Neural progenitor cell (in vitro differentiated cells): Measurements from ENCODE around the gene ITGA3. TPM values are rescaled to one million over a fixed set of nuclear protein-coding genes. Genes with fewer than 3 reads are reported as not detected.
A peak's percentile ranks its signal among the peaks of the same experiment; 100 is the strongest.

ENCODE experiments used
- DNase-seq: peaks from one replicate; pipeline ENCODE4 v3.0.0-alpha.2; 2016; ENCODE audit warnings: low spot score
- H2AFZ ChIP-seq: fragments of 200-600 bp; sonication (generic); replicated peaks from 2 replicates; pipeline ENCODE4 v1.6.1; 2016; ENCODE audit warnings: antibody characterized with exemption
- H3F3A ChIP-seq: fragments of 200-600 bp; sonication (generic); 2 replicates; pipeline ENCODE4 v1.6.1; 2016; ENCODE audit warnings: antibody characterized with exemption, low read depth
- H3K27ac ChIP-seq: fragments of 200-600 bp; sonication (generic); 2 replicates; pipeline ENCODE4 v1.5.1; 2016; ENCODE audit warnings: mild to moderate bottlenecking
- H3K27me3 ChIP-seq: fragments of 200-600 bp; sonication (generic); 2 replicates; pipeline ENCODE4 v1.6.1; 2016; ENCODE audit warnings: mild to moderate bottlenecking, moderate library complexity
- H3K36me3 ChIP-seq: fragments of 200-600 bp; sonication (generic); 2 replicates; pipeline ENCODE4 v1.5.1; 2016
- H3K4me1 ChIP-seq: fragments of 200-600 bp; sonication (generic); 2 replicates; pipeline ENCODE4 v1.6.1; 2016; ENCODE audit warnings: mixed run types
- H3K4me2 ChIP-seq: fragments of 200-600 bp; sonication (generic); 2 replicates; pipeline ENCODE4 v1.6.1; 2016
- H3K4me3 ChIP-seq: fragments of 200-600 bp; sonication (generic); 2 replicates; pipeline ENCODE4 v1.5.1; 2016
- H3K79me2 ChIP-seq: fragments of 200-600 bp; sonication (generic); 2 replicates; pipeline ENCODE4 v1.6.1; 2016; ENCODE audit warnings: low read depth
- H3K9ac ChIP-seq: fragments of 200-600 bp; sonication (generic); 2 replicates; pipeline ENCODE4 v1.6.1; 2016
- H3K9me3 ChIP-seq: fragments of 200-600 bp; sonication (generic); 2 replicates; pipeline ENCODE4 v1.5.1; 2016; ENCODE audit warnings: low read depth
- H4K20me1 ChIP-seq: fragments of 200-600 bp; sonication (generic); 2 replicates; pipeline ENCODE4 v1.6.1; 2016; ENCODE audit warnings: low read depth
- H3K27ac Mint-ChIP-seq: 3 replicates; pipeline ENCODE4 v1.8.0; 2021; ENCODE audit warnings: mixed read lengths
- H3K27me3 Mint-ChIP-seq: 2 replicates; pipeline ENCODE4 v1.8.0; 2022; ENCODE audit warnings: low read depth, mild to moderate bottlenecking, inconsistent platforms, moderate library complexity, mixed read lengths; ENCODE audit not compliant: insufficient read depth
- H3K36me3 Mint-ChIP-seq: 3 replicates; pipeline ENCODE4 v1.8.0; 2021; ENCODE audit warnings: mixed read lengths
- H3K4me1 Mint-ChIP-seq: 3 replicates; pipeline ENCODE4 v1.8.0; 2021; ENCODE audit warnings: mixed read lengths
- H3K4me3 Mint-ChIP-seq: 3 replicates; pipeline ENCODE4 v1.8.0; 2021; ENCODE audit warnings: mild to moderate bottlenecking, moderate library complexity, mixed read lengths
- H3K9me3 Mint-ChIP-seq: 3 replicates; pipeline ENCODE4 v1.8.0; 2020; ENCODE audit warnings: mixed read lengths
- EZH2 ChIP-seq: fragments of 200-600 bp; sonication (generic); IDR thresholded peaks from 2 replicates; pipeline ENCODE4 v1.6.1; 2017; ENCODE audit warnings: antibody characterized with exemption, mild to moderate bottlenecking, moderate library complexity
- EZH2phosphoT487 ChIP-seq: fragments of 200-600 bp; sonication (generic); IDR thresholded peaks from 2 replicates; pipeline ENCODE4 v1.6.1; 2017; ENCODE audit warnings: antibody characterized with exemption
- total RNA-seq: library from RNA; depleted of rRNA; stranded (reverse); fragments of >200 nt; gene quantifications from 2 replicates; pipeline ENCODE4 v1.2.3, GENCODE V29; 2015; ENCODE audit warnings: low replicate concordance
- TF ChIP-seq, protein P1 (sequence below): fragments of 200-600 bp; sonication (generic); IDR thresholded peaks from 2 replicates; pipeline ENCODE4 v1.5.1; 2017; ENCODE audit warnings: antibody characterized with exemption, mild to moderate bottlenecking

ITGA3 gene
- total RNA-seq, 1 donor from 2014 or later, result 7.7 TPM

DNA sequence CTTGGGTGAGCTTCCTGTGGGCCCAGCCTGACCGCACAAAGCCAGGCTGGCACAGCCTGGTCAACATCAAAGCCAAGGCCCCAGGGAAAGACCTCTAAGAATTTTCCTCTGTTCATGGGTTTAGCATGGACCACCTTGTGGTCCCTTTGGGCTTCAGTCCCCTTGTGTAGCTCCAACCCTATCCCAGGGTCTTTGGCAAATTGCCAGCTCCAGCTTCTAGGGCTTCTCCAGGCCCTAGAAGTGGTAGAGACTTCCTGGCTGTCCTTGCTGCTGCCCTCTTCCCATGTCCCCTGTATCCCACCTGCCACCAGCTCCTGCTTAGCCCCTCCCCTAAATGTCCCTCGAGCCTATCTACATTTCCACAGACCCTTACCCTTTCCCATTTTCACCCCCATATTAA, 9.7 kb upstream of the ITGA3 start:
- no peak overlapping the region for H3K9ac ChIP-seq
- no peaks in the 10 kb centered on the region for H4K20me1 ChIP-seq
- TF ChIP-seq EZH2, result no peak
- TF ChIP-seq EZH2phosphoT487, result no peak
- TF ChIP-seq, protein P1, sequence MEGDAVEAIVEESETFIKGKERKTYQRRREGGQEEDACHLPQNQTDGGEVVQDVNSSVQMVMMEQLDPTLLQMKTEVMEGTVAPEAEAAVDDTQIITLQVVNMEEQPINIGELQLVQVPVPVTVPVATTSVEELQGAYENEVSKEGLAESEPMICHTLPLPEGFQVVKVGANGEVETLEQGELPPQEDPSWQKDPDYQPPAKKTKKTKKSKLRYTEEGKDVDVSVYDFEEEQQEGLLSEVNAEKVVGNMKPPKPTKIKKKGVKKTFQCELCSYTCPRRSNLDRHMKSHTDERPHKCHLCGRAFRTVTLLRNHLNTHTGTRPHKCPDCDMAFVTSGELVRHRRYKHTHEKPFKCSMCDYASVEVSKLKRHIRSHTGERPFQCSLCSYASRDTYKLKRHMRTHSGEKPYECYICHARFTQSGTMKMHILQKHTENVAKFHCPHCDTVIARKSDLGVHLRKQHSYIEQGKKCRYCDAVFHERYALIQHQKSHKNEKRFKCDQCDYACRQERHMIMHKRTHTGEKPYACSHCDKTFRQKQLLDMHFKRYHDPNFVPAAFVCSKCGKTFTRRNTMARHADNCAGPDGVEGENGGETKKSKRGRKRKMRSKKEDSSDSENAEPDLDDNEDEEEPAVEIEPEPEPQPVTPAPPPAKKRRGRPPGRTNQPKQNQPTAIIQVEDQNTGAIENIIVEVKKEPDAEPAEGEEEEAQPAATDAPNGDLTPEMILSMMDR, result no peak
- peaks cover 6% of the 10 kb centered on the region for H3K27me3 Mint-ChIP-seq
- no peaks in the 10 kb centered on the region for H3K9me3 ChIP-seq
- no peak overlapping the region for H3K4me3 Mint-ChIP-seq
- peaks cover 2% of the 10 kb centered on the region for H3K36me3 Mint-ChIP-seq
- peaks cover 5% of the 10 kb centered on the region for H3K4me1 ChIP-seq
- no peaks in the 10 kb centered on the region for H3K27me3 ChIP-seq
- H3K4me1 Mint-ChIP-seq, result peaks cover 25% of the 10 kb centered on the region
- no peak overlapping the region for H2AFZ ChIP-seq
- no peaks in the 10 kb centered on the region for H3K79me2 ChIP-seq
- DNase-seq, result no peak
- H3F3A ChIP-seq, result no peaks in the 10 kb centered on the region
- H3K4me2 ChIP-seq, result no peak overlapping the region
- peaks cover 2% of the 10 kb centered on the region for H3K9me3 Mint-ChIP-seq
- no peak overlapping the region for H3K4me3 ChIP-seq
- no peak overlapping the region for H3K27ac ChIP-seq
- H3K36me3 ChIP-seq, result no peaks in the 10 kb centered on the region
- H3K27ac Mint-ChIP-seq, result no peak overlapping the region

DNA sequence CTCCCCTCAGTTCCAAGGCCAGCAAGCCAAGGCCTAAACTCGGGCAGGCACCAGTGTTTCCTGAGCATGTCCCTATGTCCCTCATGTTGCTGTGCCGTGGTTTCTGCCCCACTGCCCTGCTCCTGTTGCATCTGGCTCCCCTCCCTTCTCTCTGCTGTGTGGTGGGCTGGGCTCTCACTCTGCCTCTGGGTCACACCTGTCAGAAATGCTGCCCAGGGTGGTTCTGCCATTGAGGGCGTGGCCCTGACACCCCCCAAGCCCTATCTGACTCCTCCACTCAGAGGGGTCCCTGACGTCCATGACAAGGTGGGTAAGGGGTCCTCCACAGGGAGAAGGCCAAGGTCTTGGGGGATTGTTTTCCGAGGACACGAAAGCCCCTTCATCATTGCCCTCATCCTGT, 9.2 kb upstream of the ITGA3 start:
- no peak for TF ChIP-seq EZH2
- TF ChIP-seq EZH2phosphoT487, result no peak
- TF ChIP-seq, protein P1, result no peak
- H3K27ac ChIP-seq, result no peak overlapping the region
- Mint-ChIP-seq H3K27me3 (peaks cover 6% of the 10 kb centered on the region), H3K4me3 (no peak overlapping the region), H3K4me1 (peaks cover 29% of the 10 kb centered on the region), H3K9me3 (peaks cover 2% of the 10 kb centered on the region), H3K27ac (no peak overlapping the region), H3K36me3 (peaks cover 2% of the 10 kb centered on the region)
- H3K4me1 ChIP-seq, result peaks cover 5% of the 10 kb centered on the region
- no peaks in the 10 kb centered on the region for H3K27me3 ChIP-seq
- no peaks in the 10 kb centered on the region for H3K79me2 ChIP-seq
- H3K9ac ChIP-seq, result no peak overlapping the region
- no peaks in the 10 kb centered on the region for H4K20me1 ChIP-seq
- no peaks in the 10 kb centered on the region for H3K36me3 ChIP-seq
- no peak overlapping the region for H3K4me2 ChIP-seq
- no peak overlapping the region for H2AFZ ChIP-seq
- no peaks in the 10 kb centered on the region for H3F3A ChIP-seq
- DNase-seq, result no peak
- H3K4me3 ChIP-seq, result no peak overlapping the region
- H3K9me3 ChIP-seq, result no peaks in the 10 kb centered on the region

DNA sequence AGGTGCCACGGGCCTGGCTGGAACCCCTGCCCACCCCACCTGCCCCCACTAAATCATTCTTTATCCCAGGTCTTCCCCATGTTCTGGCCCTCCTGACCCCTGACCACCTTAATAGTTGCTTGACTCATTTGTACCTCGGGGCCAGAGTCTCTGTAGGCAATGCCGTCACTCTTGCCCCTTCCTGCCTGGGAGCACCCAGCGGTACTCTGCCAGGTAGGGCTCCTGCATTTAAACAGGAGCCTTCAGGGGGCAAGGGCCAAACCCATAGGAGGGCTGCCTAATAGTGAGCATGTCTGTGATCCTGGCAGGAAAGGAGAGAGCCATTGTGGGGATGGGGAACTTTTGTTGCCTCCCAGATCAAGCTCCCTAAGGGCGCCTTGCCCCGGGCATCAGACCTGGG, 8.8 kb upstream of the ITGA3 start:
- Histone ChIP-seq H3K27me3 (no peaks in the 10 kb centered on the region), H2AFZ (no peak overlapping the region), H3K79me2 (no peaks in the 10 kb centered on the region), H3K9ac (no peak overlapping the region), H3K4me2 (no peak overlapping the region), H3K27ac (no peak overlapping the region), H3K4me3 (no peak overlapping the region), H3K4me1 (peaks cover 5% of the 10 kb centered on the region), H3K9me3 (no peaks in the 10 kb centered on the region), H3K36me3 (no peaks in the 10 kb centered on the region), H4K20me1 (no peaks in the 10 kb centered on the region), H3F3A (no peaks in the 10 kb centered on the region)
- no peak overlapping the region for H3K4me3 Mint-ChIP-seq
- no peaks in the 10 kb centered on the region for H3K9me3 Mint-ChIP-seq
- H3K4me1 Mint-ChIP-seq, result peaks cover 33% of the 10 kb centered on the region
- no peak for DNase-seq
- peaks cover 2% of the 10 kb centered on the region for H3K36me3 Mint-ChIP-seq
- TF ChIP-seq, protein P1, result no peak
- no peak for TF ChIP-seq EZH2phosphoT487
- no peak for TF ChIP-seq EZH2
- peaks cover 6% of the 10 kb centered on the region for H3K27me3 Mint-ChIP-seq
- H3K27ac Mint-ChIP-seq, result peak overlapping the region; percentile 91
